Loucy (cell line): ENCODE measurements around the gene DSC1.

ENCODE experiments used
- H2AFZ ChIP-seq: fragments of 200-600 bp; sonication (generic); 2 replicates; pipeline ENCODE4 v1.6.0; 2016; ENCODE audit warnings: antibody characterized with exemption, mild to moderate bottlenecking, low read length, moderate library complexity
- H3F3A ChIP-seq: fragments of 200-600 bp; 2 replicates; pipeline ENCODE4 v1.6.0; 2016; ENCODE audit warnings: antibody characterized with exemption, low read depth, mild to moderate bottlenecking
- H3K27me3 ChIP-seq: fragments of 200-600 bp; sonication (generic); 2 replicates; pipeline ENCODE4 v1.6.1; 2014; ENCODE audit warnings: low read length, mild to moderate bottlenecking; ENCODE audit not compliant: insufficient read depth, poor library complexity, severe bottlenecking
- H3K36me3 ChIP-seq: fragments of 200-600 bp; sonication (generic); 2 replicates; pipeline ENCODE4 v1.6.1; 2016; ENCODE audit warnings: low read length; ENCODE audit not compliant: insufficient read depth
- H3K4me1 ChIP-seq: fragments of 200-600 bp; sonication (generic); 2 replicates; pipeline ENCODE4 v1.5.1; 2014; ENCODE audit warnings: low read length, mild to moderate bottlenecking; ENCODE audit not compliant: insufficient read depth, poor library complexity, severe bottlenecking
- H3K4me2 ChIP-seq: fragments of 200-600 bp; sonication (generic); 2 replicates; pipeline ENCODE4 v1.6.0; 2014; ENCODE audit warnings: antibody characterized with exemption, low read length, low read depth, mild to moderate bottlenecking; ENCODE audit not compliant: poor library complexity, severe bottlenecking
- H3K4me3 ChIP-seq: fragments of 200-600 bp; sonication (generic); 2 replicates; pipeline ENCODE4 v1.5.1; 2014; ENCODE audit warnings: low read length, mild to moderate bottlenecking, mixed read lengths; ENCODE audit not compliant: poor library complexity, severe bottlenecking
- H3K79me2 ChIP-seq: fragments of 200-600 bp; sonication (generic); 2 replicates; pipeline ENCODE4 v1.6.1; 2014; ENCODE audit warnings: low read length; ENCODE audit not compliant: insufficient read depth
- H3K9ac ChIP-seq: fragments of 200-600 bp; sonication (generic); 2 replicates; pipeline ENCODE4 v1.6.0; 2014; ENCODE audit warnings: mild to moderate bottlenecking, low read depth, low read length, moderate library complexity; ENCODE audit not compliant: poor library complexity, severe bottlenecking
- H3K9me2 ChIP-seq: fragments of 200-600 bp; sonication (generic); replicated peaks from 2 replicates; pipeline ENCODE4 v1.6.1; 2016; ENCODE audit warnings: low read depth, low read length, mixed read lengths
- H3K9me3 ChIP-seq: fragments of 200-600 bp; sonication (generic); 2 replicates; pipeline ENCODE4 v1.6.1; 2014; ENCODE audit warnings: mild to moderate bottlenecking, antibody characterized with exemption, low read length, low read depth; ENCODE audit not compliant: insufficient read depth
- H4K20me1 ChIP-seq: fragments of 200-600 bp; sonication (generic); 2 replicates; pipeline ENCODE4 v1.6.0; 2014; ENCODE audit warnings: antibody characterized with exemption, low read length, mild to moderate bottlenecking; ENCODE audit not compliant: insufficient read depth, poor library complexity, severe bottlenecking
- EZH2phosphoT487 ChIP-seq: fragments of 200-600 bp; IDR thresholded peaks from 2 replicates; pipeline ENCODE4 v1.6.1; 2018; ENCODE audit warnings: antibody characterized with exemption, mild to moderate bottlenecking, moderate library complexity, borderline replicate concordance
- TF ChIP-seq, protein P1 (sequence below): fragments of 200-600 bp; sonication (generic); conservative IDR thresholded peaks from 2 replicates; pipeline ENCODE4 v1.5.1; 2014; ENCODE audit warnings: mild to moderate bottlenecking, antibody characterized with exemption, low read length

DSC1 gene

GRCh38 chr18:31203794-31204148 is 41.1 kb upstream of the DSC1 start:
- H3K36me3 ChIP-seq, result no peaks in the 10 kb centered on the region
- no peaks in the 10 kb centered on the region for H3K4me1 ChIP-seq
- no peak overlapping the region for H2AFZ ChIP-seq
- H3K9me3 ChIP-seq, result no peaks in the 10 kb centered on the region
- H3F3A ChIP-seq, result no peaks in the 10 kb centered on the region
- H3K79me2 ChIP-seq, result no peaks in the 10 kb centered on the region
- no peaks in the 10 kb centered on the region for H3K27me3 ChIP-seq
- no peak overlapping the region for H3K4me2 ChIP-seq
- no peaks in the 10 kb centered on the region for H4K20me1 ChIP-seq
- H3K9ac ChIP-seq, result no peak overlapping the region
- no peaks in the 10 kb centered on the region for H3K9me2 ChIP-seq
- TF ChIP-seq, protein P1, sequence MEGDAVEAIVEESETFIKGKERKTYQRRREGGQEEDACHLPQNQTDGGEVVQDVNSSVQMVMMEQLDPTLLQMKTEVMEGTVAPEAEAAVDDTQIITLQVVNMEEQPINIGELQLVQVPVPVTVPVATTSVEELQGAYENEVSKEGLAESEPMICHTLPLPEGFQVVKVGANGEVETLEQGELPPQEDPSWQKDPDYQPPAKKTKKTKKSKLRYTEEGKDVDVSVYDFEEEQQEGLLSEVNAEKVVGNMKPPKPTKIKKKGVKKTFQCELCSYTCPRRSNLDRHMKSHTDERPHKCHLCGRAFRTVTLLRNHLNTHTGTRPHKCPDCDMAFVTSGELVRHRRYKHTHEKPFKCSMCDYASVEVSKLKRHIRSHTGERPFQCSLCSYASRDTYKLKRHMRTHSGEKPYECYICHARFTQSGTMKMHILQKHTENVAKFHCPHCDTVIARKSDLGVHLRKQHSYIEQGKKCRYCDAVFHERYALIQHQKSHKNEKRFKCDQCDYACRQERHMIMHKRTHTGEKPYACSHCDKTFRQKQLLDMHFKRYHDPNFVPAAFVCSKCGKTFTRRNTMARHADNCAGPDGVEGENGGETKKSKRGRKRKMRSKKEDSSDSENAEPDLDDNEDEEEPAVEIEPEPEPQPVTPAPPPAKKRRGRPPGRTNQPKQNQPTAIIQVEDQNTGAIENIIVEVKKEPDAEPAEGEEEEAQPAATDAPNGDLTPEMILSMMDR, result no peak
- no peak for TF ChIP-seq EZH2phosphoT487
- H3K4me3 ChIP-seq, result no peak overlapping the region

- H3K4me1 ChIP-seq, result no peaks in the 10 kb centered on the region
- no peaks in the 10 kb centered on the region for H3K9me3 ChIP-seq
- no peaks in the 10 kb centered on the region for H3K9me2 ChIP-seq
- no peaks in the 10 kb centered on the region for H3F3A ChIP-seq
- no peak overlapping the region for H2AFZ ChIP-seq
- H3K9ac ChIP-seq, result no peak overlapping the region
- H4K20me1 ChIP-seq, result no peaks in the 10 kb centered on the region
- H3K4me3 ChIP-seq, result no peak overlapping the region
- no peaks in the 10 kb centered on the region for H3K36me3 ChIP-seq
- no peak for TF ChIP-seq EZH2phosphoT487
- TF ChIP-seq, protein P1, result no peak
- H3K27me3 ChIP-seq, result no peaks in the 10 kb centered on the region
- no peak overlapping the region for H3K4me2 ChIP-seq
- no peaks in the 10 kb centered on the region for H3K79me2 ChIP-seq
Observed at GRCh38 chr18:31203096-31203793, 40.6 kb upstream of the DSC1 start.

GRCh38 chr18:31199190-31199769 is 36.6 kb upstream of the DSC1 start:
- no peak overlapping the region for H3K4me2 ChIP-seq
- no peaks in the 10 kb centered on the region for H3F3A ChIP-seq
- no peak overlapping the region for H2AFZ ChIP-seq
- no peaks in the 10 kb centered on the region for H3K9me3 ChIP-seq
- no peaks in the 10 kb centered on the region for H3K4me1 ChIP-seq
- H3K9me2 ChIP-seq, result no peaks in the 10 kb centered on the region
- TF ChIP-seq, protein P1, result no peak
- no peak for TF ChIP-seq EZH2phosphoT487
- no peaks in the 10 kb centered on the region for H4K20me1 ChIP-seq
- H3K4me3 ChIP-seq, result no peak overlapping the region
- H3K9ac ChIP-seq, result no peak overlapping the region
- H3K27me3 ChIP-seq, result no peaks in the 10 kb centered on the region
- no peaks in the 10 kb centered on the region for H3K79me2 ChIP-seq
- H3K36me3 ChIP-seq, result no peaks in the 10 kb centered on the region
